Fibroblast of lung (primary cell): ENCODE data around the gene FBXO47.
"Not testable (repeated sequence)": the region's sequence is repeated elsewhere in the genome, so short reads cannot be mapped to it uniquely, and the experiment has no call there.

Experiments
- CTCF ChIP-seq, 2 donors: IDR thresholded peaks in 1 of 2; conservative IDR thresholded peaks in 1 of 2; 1 replicate in 1 of 2; 2 replicates in 1 of 2; pipeline ENCODE4 v1.5.1; 2011 to 2012; ENCODE audit warnings: low read length in 2 of 2, control low read depth in 1 of 2, inconsistent platforms in 1 of 2, low read depth in 1 of 2, mild to moderate bottlenecking in 1 of 2
- EZH2 ChIP-seq: IDR thresholded peaks from 2 replicates; pipeline ENCODE4 v1.5.1; 2012; ENCODE audit warnings: low read length, control low read depth, mild to moderate bottlenecking; ENCODE audit errors: missing control alignments

- not testable (repeated sequence) for TF ChIP-seq CTCF (conservative IDR thresholded peaks at IDR 0.05 in 1 of 2, IDR thresholded peaks at IDR 0.05 in 1 of 2; ENCODE audit: low read depth in 1 of 2, low read length in 2 of 2); EZH2
Measured at GRCh38 chr17:38953800-38954199, 13.4 kb downstream of the FBXO47 start.
